RWPE2 (cell line): ENCODE data around the gene LYZL6.

Experiments
- ATAC-seq: fragments of 200-7000 bp; cut with Tn5 transposase; 3 replicates; pipeline ENCODE4 v1.9.1; 2021; ENCODE audit warnings: low read depth
- DNase-seq: peaks from one replicate; pipeline ENCODE4 v3.0.0-alpha.2; 2020; ENCODE audit warnings: low spot score
- H3K27ac ChIP-seq: fragments of 450-650 bp; 2 replicates; pipeline ENCODE4 v1.5.1; 2017; ENCODE audit warnings: mild to moderate bottlenecking; ENCODE audit not compliant: poor library complexity, severe bottlenecking
- H3K27me3 ChIP-seq: fragments of 250-450 bp; sonication (Bioruptor Pico); 2 replicates; pipeline ENCODE4 v1.5.1; 2021; ENCODE audit warnings: mild to moderate bottlenecking, moderate library complexity; ENCODE audit not compliant: insufficient read depth, poor library complexity, severe bottlenecking
- H3K36me3 ChIP-seq: fragments of 250-450 bp; sonication (Bioruptor Pico); 2 replicates; pipeline ENCODE4 v1.5.1; 2020; ENCODE audit warnings: low read depth, mild to moderate bottlenecking, moderate library complexity
- H3K4me1 ChIP-seq: fragments of 250-450 bp; sonication (Bioruptor Pico); 2 replicates; pipeline ENCODE4 v1.5.1; 2021; ENCODE audit warnings: mild to moderate bottlenecking, moderate library complexity; ENCODE audit not compliant: insufficient read depth, poor library complexity, severe bottlenecking
- H3K4me3 ChIP-seq: fragments of 250-450 bp; sonication (Bioruptor Pico); 2 replicates; pipeline ENCODE4 v1.5.1; 2021; ENCODE audit warnings: mild to moderate bottlenecking, moderate library complexity; ENCODE audit not compliant: severe bottlenecking
- H3K9me3 ChIP-seq: fragments of 250-450 bp; sonication (Bioruptor Pico); 2 replicates; pipeline ENCODE4 v1.5.1; 2021; ENCODE audit warnings: mild to moderate bottlenecking, moderate library complexity; ENCODE audit not compliant: severe bottlenecking
- TF ChIP-seq, protein P1 (sequence below): fragments of 450-650 bp; IDR thresholded peaks from one replicate; pipeline ENCODE4 v1.5.1; 2017; ENCODE audit warnings: mild to moderate bottlenecking, moderate library complexity; ENCODE audit not compliant: poor library complexity, severe bottlenecking

LYZL6 gene, protein sequence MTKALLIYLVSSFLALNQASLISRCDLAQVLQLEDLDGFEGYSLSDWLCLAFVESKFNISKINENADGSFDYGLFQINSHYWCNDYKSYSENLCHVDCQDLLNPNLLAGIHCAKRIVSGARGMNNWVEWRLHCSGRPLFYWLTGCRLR

GRCh38 chr17:35943537-35943936 is at the start of gene LYZL6:
TSS of gene LYZL6 (minus strand) at chr17:35943713. CDS start at chr17:35939356, 4,357 bp downstream.
- Histone ChIP-seq H3K36me3 (no peaks in the 10 kb centered on the region), H3K27me3 (no peaks in the 10 kb centered on the region), H3K4me3 (no peak within 1 kb of the TSS), H3K4me1 (peaks cover 3% of the 10 kb centered on the region), H3K9me3 (no peaks in the 10 kb centered on the region), H3K27ac (no peak within 1 kb of the TSS)
- DNase-seq (no peak), ATAC-seq (no peak)
- TF ChIP-seq, protein P1, sequence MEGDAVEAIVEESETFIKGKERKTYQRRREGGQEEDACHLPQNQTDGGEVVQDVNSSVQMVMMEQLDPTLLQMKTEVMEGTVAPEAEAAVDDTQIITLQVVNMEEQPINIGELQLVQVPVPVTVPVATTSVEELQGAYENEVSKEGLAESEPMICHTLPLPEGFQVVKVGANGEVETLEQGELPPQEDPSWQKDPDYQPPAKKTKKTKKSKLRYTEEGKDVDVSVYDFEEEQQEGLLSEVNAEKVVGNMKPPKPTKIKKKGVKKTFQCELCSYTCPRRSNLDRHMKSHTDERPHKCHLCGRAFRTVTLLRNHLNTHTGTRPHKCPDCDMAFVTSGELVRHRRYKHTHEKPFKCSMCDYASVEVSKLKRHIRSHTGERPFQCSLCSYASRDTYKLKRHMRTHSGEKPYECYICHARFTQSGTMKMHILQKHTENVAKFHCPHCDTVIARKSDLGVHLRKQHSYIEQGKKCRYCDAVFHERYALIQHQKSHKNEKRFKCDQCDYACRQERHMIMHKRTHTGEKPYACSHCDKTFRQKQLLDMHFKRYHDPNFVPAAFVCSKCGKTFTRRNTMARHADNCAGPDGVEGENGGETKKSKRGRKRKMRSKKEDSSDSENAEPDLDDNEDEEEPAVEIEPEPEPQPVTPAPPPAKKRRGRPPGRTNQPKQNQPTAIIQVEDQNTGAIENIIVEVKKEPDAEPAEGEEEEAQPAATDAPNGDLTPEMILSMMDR: no peak

GRCh38 chr17:35991075-35991474 is 47.6 kb upstream of the LYZL6 start:
- H3K4me3 ChIP-seq: no peak overlapping the region
- DNase-seq: no peak
- H3K4me1 ChIP-seq: no peaks in the 10 kb centered on the region
- TF ChIP-seq, protein P1: no peak
- no peak for ATAC-seq
- H3K9me3 ChIP-seq: no peaks in the 10 kb centered on the region
- no peak overlapping the region for H3K27ac ChIP-seq
- H3K36me3 ChIP-seq: no peaks in the 10 kb centered on the region
- H3K27me3 ChIP-seq: no peaks in the 10 kb centered on the region

GRCh38 chr17:35988164-35988563 is 44.7 kb upstream of the LYZL6 start:
- Histone ChIP-seq H3K9me3 (no peaks in the 10 kb centered on the region), H3K36me3 (no peaks in the 10 kb centered on the region), H3K27me3 (no peaks in the 10 kb centered on the region), H3K4me3 (no peak overlapping the region), H3K27ac (no peak overlapping the region), H3K4me1 (no peaks in the 10 kb centered on the region)
- TF ChIP-seq, protein P1: no peak
- DNase-seq (no peak), ATAC-seq (no peak)

DNA sequence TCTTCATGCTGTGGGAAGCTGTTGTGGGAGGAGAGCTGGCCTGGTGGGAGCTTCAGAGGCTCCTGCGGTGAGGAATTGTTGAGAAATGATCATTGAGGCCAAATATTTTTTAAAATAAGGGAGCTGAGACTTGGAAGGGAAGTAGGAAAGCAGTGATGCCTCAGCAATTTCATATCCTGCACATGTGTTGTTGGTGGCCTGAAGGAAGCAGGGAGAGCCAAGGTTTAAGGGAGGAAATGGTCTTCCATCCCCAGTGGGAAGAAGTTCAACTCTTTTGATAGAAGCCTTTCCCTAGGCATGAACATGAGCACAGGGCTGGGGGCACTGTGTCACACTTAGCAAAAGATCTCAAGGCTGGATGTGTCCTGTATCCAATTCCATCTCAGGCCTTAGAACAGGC is 43.1 kb upstream of the LYZL6 start, which contains the start of gene CCL14:
TSS of gene CCL14 (minus strand) at position 87 of the 400 bp plus-strand sequence. CDS start at position 7, 80 bp downstream.
- DNase-seq: no peak
- H3K4me1 ChIP-seq: no peaks in the 10 kb centered on the region
- H3K36me3 ChIP-seq: no peaks in the 10 kb centered on the region
- H3K4me3 ChIP-seq: no peak within 1 kb of the TSS
- ATAC-seq: no peak
- TF ChIP-seq, protein P1: no peak
- H3K27me3 ChIP-seq: no peaks in the 10 kb centered on the region
- no peaks in the 10 kb centered on the region for H3K9me3 ChIP-seq
- H3K27ac ChIP-seq: no peak within 1 kb of the TSS

DNA sequence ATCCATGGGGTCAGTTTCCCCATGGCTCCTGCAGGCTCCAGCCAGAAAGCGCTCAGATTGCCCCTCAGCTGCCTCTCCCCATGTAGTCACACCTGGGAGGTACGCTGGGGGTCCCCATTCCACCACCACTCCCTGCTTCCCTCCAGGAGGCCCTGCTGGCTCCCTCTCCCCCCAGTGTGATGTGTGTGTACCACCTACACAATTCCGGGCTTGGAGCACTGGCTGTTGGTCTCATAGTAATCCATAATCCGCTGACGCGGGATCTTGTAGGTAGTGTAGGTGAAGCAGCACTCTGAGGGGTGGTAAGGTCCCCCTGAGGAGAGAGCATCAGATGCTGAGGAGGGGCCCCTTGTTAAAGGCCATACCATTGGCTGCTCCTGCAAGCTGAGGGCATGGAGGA is 40.6 kb upstream of the LYZL6 start:
- no peak overlapping the region for H3K4me3 ChIP-seq
- no peaks in the 10 kb centered on the region for H3K4me1 ChIP-seq
- H3K9me3 ChIP-seq: no peaks in the 10 kb centered on the region
- H3K27me3 ChIP-seq: no peaks in the 10 kb centered on the region
- DNase-seq (no peak), ATAC-seq (no peak)
- TF ChIP-seq, protein P1: no peak
- H3K36me3 ChIP-seq: no peaks in the 10 kb centered on the region
- no peak overlapping the region for H3K27ac ChIP-seq
